SK-N-MC (cell line): ENCODE data around the gene SSBP2.

ENCODE experiments used
- EZH2 ChIP-seq: fragments of 200-600 bp; sonication (generic); IDR thresholded peaks from one replicate; pipeline ENCODE4 v1.6.1; 2017; ENCODE audit warnings: antibody characterized with exemption
- FOXP2 ChIP-seq: optimal IDR thresholded peaks from 2 replicates; pipeline ENCODE3; 2011; ENCODE audit warnings: mild to moderate bottlenecking, moderate library complexity; ENCODE audit not compliant: insufficient read depth; ENCODE audit errors: extremely low read length, control extremely low read depth
- POLR2AphosphoS5 ChIP-seq: IDR thresholded peaks from 2 replicates; pipeline ENCODE4 v1.6.1; 2012; ENCODE audit warnings: mild to moderate bottlenecking, low read depth, low read length, borderline replicate concordance

DNA sequence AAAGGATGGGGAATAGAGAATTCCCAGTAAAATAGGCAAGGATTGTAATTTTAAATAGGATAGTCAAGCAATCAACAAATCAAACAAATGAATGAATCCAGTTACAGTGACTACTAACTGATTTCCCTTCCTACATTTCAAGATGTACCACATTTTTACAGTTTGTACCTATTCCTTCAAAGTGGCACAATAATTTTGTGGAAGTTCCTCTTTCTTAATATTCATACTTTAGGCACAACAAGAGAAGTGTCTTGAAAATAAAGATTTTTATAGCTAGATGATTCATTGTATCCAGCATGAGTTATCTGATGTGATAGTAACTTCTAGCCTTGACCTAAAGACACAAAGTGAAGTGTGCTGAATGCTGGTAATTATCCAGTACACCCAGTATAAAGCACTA lies 234.8 kb downstream of the SSBP2 start:
- TF ChIP-seq EZH2 (no peak), POLR2AphosphoS5 (no peak), FOXP2 (no peak)
